Measurements from ENCODE around the gene ARSG. TPM values are rescaled to one million over a fixed set of nuclear protein-coding genes. Genes with fewer than 3 reads are reported as not detected.

The ARSG gene
- total and polyA plus RNA-seq, 2 of the 13 experiments (the other 11 are each of a cell fraction or from before 2014, with no cell fraction given): 3.7 to 15.2 TPM

DNA sequence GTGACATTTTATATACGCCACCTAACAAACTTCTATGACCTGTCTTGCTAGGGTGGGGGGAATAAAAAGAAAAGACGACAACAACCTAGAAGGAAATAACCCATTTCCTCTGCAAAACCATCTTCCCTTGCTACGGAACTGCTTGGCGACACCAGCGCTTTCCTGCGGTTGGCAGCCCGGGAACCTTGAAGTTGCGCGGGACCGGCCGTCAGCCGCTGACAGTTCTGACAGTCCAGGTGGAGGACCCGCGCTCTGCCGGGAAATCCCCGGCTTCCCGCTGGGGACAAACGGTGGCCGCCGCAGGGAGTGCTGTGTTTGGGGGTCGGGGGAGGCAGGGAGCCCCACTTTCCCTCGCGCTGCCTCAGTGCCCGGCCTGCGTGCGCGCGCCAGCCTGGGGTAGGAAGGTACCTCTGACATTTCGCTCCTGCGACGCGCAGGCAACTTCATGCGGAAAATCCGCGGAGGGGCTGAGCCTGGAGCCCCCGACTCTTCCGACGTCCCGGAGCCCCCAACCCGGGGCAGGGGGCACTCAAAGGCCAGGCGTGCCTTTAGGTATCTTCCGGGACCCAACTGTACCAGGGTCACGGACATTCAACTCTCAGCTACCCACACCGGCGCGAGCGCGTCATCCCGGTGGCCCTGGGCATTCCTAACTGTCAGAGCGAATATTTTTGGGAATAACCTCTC, 884 bp upstream of the ARSG start (continued):
- TF ChIP-seq ZNF782 (CRISPR knock-in tag; IDR thresholded peaks at IDR 0.05; ENCODE audit: borderline replicate concordance): no peak
- TF ChIP-seq RAD51 (IDR thresholded peaks at IDR 0.05; ENCODE audit: borderline replicate concordance): no peak
- no peak for TF ChIP-seq SP2 (CRISPR knock-in tag; IDR thresholded peaks at IDR 0.05)
- TF ChIP-seq KLF12 (CRISPR knock-in tag; IDR thresholded peaks at IDR 0.05; ENCODE audit: borderline replicate concordance): no peak
- no peak for TF ChIP-seq ZNF160 (CRISPR knock-in tag; IDR thresholded peaks at IDR 0.05)
- TF ChIP-seq, protein P1, sequence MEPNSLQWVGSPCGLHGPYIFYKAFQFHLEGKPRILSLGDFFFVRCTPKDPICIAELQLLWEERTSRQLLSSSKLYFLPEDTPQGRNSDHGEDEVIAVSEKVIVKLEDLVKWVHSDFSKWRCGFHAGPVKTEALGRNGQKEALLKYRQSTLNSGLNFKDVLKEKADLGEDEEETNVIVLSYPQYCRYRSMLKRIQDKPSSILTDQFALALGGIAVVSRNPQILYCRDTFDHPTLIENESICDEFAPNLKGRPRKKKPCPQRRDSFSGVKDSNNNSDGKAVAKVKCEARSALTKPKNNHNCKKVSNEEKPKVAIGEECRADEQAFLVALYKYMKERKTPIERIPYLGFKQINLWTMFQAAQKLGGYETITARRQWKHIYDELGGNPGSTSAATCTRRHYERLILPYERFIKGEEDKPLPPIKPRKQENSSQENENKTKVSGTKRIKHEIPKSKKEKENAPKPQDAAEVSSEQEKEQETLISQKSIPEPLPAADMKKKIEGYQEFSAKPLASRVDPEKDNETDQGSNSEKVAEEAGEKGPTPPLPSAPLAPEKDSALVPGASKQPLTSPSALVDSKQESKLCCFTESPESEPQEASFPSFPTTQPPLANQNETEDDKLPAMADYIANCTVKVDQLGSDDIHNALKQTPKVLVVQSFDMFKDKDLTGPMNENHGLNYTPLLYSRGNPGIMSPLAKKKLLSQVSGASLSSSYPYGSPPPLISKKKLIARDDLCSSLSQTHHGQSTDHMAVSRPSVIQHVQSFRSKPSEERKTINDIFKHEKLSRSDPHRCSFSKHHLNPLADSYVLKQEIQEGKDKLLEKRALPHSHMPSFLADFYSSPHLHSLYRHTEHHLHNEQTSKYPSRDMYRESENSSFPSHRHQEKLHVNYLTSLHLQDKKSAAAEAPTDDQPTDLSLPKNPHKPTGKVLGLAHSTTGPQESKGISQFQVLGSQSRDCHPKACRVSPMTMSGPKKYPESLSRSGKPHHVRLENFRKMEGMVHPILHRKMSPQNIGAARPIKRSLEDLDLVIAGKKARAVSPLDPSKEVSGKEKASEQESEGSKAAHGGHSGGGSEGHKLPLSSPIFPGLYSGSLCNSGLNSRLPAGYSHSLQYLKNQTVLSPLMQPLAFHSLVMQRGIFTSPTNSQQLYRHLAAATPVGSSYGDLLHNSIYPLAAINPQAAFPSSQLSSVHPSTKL (CRISPR knock-in tag; IDR thresholded peaks at IDR 0.05): peak; percentile 43
- TF ChIP-seq ZSCAN9 (CRISPR knock-in tag; IDR thresholded peaks at IDR 0.05; ENCODE audit: borderline replicate concordance): no peak; the same call in 1 of the 2 replicates
- no peak for TF ChIP-seq MXD4 (CRISPR knock-in tag; IDR thresholded peaks at IDR 0.05)
- peak; percentile 23; the same call in 1 of the 2 replicates for TF ChIP-seq NCOA2 (CRISPR knock-in tag; IDR thresholded peaks at IDR 0.05)
- no peak for TF ChIP-seq FOSL1 (CRISPR knock-in tag; IDR thresholded peaks at IDR 0.05; ENCODE audit: borderline replicate concordance)
- no peak for TF ChIP-seq BRD4 (CRISPR knock-in tag; IDR thresholded peaks at IDR 0.05)
- TF ChIP-seq EEA1 (CRISPR knock-in tag; IDR thresholded peaks at IDR 0.05; ENCODE audit: borderline replicate concordance): 0 out of 2 replicates have a peak, but pooled peaks have one; percentile 58
- no peak for TF ChIP-seq NKX3-1 (CRISPR knock-in tag; IDR thresholded peaks at IDR 0.05)
- TF ChIP-seq, protein P2, sequence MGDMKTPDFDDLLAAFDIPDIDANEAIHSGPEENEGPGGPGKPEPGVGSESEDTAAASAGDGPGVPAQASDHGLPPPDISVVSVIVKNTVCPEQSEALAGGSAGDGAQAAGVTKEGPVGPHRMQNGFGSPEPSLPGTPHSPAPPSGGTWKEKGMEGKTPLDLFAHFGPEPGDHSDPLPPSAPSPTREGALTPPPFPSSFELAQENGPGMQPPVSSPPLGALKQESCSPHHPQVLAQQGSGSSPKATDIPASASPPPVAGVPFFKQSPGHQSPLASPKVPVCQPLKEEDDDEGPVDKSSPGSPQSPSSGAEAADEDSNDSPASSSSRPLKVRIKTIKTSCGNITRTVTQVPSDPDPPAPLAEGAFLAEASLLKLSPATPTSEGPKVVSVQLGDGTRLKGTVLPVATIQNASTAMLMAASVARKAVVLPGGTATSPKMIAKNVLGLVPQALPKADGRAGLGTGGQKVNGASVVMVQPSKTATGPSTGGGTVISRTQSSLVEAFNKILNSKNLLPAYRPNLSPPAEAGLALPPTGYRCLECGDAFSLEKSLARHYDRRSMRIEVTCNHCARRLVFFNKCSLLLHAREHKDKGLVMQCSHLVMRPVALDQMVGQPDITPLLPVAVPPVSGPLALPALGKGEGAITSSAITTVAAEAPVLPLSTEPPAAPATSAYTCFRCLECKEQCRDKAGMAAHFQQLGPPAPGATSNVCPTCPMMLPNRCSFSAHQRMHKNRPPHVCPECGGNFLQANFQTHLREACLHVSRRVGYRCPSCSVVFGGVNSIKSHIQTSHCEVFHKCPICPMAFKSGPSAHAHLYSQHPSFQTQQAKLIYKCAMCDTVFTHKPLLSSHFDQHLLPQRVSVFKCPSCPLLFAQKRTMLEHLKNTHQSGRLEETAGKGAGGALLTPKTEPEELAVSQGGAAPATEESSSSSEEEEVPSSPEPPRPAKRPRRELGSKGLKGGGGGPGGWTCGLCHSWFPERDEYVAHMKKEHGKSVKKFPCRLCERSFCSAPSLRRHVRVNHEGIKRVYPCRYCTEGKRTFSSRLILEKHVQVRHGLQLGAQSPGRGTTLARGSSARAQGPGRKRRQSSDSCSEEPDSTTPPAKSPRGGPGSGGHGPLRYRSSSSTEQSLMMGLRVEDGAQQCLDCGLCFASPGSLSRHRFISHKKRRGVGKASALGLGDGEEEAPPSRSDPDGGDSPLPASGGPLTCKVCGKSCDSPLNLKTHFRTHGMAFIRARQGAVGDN (CRISPR knock-in tag; IDR thresholded peaks at IDR 0.05): peak; percentile 90
- TF ChIP-seq MBD4 (IDR thresholded peaks at IDR 0.05; ENCODE audit: borderline replicate concordance, low read length): no peak
- TF ChIP-seq NFATC3 (CRISPR knock-in tag; IDR thresholded peaks at IDR 0.05): no peak
- TF ChIP-seq, protein P3, sequence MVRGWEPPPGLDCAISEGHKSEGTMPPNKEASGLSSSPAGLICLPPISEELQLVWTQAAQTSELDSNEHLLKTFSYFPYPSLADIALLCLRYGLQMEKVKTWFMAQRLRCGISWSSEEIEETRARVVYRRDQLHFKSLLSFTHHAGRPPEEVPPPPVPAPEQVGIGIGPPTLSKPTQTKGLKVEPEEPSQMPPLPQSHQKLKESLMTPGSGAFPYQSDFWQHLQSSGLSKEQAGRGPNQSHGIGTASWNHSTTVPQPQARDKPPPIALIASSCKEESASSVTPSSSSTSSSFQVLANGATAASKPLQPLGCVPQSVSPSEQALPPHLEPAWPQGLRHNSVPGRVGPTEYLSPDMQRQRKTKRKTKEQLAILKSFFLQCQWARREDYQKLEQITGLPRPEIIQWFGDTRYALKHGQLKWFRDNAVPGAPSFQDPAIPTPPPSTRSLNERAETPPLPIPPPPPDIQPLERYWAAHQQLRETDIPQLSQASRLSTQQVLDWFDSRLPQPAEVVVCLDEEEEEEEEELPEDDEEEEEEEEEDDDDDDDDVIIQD (CRISPR knock-in tag; IDR thresholded peaks at IDR 0.05; ENCODE audit: low read depth): no peak
- TF ChIP-seq, protein P4, sequence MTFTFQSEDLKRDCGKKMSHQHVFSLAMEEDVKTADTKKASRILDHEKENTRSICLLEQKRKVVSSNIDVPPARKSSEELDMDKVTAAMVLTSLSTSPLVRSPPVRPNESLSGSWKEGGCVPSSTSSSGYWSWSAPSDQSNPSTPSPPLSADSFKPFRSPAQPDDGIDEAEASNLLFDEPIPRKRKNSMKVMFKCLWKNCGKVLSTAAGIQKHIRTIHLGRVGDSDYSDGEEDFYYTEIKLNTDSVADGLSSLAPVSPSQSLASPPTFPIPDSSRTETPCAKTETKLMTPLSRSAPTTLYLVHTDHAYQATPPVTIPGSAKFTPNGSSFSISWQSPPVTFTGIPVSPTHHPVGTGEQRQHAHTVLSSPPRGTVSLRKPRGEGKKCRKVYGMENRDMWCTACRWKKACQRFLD (CRISPR knock-in tag; IDR thresholded peaks at IDR 0.05; ENCODE audit: borderline replicate concordance): no peak
- TF ChIP-seq ISX (CRISPR knock-in tag; conservative IDR thresholded peaks at IDR 0.05): no peak
- TF ChIP-seq SALL2 (CRISPR knock-in tag; IDR thresholded peaks at IDR 0.05): no peak
